ENCODE data around the gene IBTK.

The IBTK gene

DNA sequence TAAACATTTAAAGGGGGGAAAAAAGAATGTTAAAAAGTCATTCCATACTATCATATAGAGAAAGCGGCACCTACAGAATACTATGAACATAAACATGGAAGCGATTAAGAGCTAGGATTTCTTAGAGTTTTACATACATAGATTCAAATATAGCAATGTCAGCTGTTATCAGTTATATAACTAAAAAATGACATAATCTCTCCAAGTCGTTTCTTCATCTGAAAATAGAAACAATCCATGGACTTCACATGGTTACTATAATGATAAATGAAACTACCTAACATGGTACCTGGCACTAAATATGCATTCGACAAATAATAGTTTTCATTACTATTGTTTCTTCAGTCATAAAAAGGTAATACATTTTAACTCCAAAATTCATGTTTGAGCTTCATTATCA lies 3.7 kb downstream of the IBTK start:
- no peak overlapping the region for H3K4me2 ChIP-seq
- TF ChIP-seq, protein P1, sequence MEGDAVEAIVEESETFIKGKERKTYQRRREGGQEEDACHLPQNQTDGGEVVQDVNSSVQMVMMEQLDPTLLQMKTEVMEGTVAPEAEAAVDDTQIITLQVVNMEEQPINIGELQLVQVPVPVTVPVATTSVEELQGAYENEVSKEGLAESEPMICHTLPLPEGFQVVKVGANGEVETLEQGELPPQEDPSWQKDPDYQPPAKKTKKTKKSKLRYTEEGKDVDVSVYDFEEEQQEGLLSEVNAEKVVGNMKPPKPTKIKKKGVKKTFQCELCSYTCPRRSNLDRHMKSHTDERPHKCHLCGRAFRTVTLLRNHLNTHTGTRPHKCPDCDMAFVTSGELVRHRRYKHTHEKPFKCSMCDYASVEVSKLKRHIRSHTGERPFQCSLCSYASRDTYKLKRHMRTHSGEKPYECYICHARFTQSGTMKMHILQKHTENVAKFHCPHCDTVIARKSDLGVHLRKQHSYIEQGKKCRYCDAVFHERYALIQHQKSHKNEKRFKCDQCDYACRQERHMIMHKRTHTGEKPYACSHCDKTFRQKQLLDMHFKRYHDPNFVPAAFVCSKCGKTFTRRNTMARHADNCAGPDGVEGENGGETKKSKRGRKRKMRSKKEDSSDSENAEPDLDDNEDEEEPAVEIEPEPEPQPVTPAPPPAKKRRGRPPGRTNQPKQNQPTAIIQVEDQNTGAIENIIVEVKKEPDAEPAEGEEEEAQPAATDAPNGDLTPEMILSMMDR (conservative IDR thresholded peaks at IDR 0.05; ENCODE audit: low read depth, low read length) = no peak
- H3K27me3 ChIP-seq (ENCODE audit: insufficient read depth, low read depth) = no peaks in the 10 kb centered on the region
- H3K36me3 ChIP-seq (ENCODE audit: insufficient read depth) = no peaks in the 10 kb centered on the region
- H3K4me1 ChIP-seq (ENCODE audit: low read depth, poor library complexity, severe bottlenecking) = peaks cover 15% of the 10 kb centered on the region
- no peak overlapping the region for H3K4me3 ChIP-seq (IDR thresholded peaks at IDR 0.05; ENCODE audit: insufficient read depth, low read depth, low read length)
- no peak overlapping the region for H3K27ac ChIP-seq
- H3K9ac ChIP-seq = no peak overlapping the region
- no peaks in the 10 kb centered on the region for H4K20me1 ChIP-seq (ENCODE audit: insufficient read depth)
- peaks cover 14% of the 10 kb centered on the region; the same call in 1 of the 2 replicates for H3K79me2 ChIP-seq (ENCODE audit: insufficient read depth, low read depth)
- H2AFZ ChIP-seq (ENCODE audit: low read depth) = no peak overlapping the region

DNA sequence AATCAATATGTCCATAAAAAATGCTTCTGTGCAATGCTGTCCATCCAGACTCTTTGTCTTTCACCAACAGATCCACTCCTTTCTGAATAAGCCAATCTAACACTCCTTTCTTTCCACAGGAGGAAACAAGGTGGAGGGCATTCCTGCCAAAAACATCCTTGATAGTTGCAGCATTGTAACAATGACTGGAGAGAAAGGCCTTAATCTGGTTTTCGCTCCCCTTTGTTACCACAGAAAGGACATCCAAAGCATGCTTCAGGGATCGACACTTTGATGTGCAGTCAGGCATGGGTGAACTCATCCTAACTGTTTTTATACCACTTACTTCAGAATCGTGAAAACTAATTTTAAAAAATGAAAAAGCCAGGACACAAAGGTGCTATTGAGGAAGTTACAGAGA lies 7.4 kb downstream of the IBTK start:
- H3K36me3 ChIP-seq (ENCODE audit: insufficient read depth) = no peaks in the 10 kb centered on the region

DNA sequence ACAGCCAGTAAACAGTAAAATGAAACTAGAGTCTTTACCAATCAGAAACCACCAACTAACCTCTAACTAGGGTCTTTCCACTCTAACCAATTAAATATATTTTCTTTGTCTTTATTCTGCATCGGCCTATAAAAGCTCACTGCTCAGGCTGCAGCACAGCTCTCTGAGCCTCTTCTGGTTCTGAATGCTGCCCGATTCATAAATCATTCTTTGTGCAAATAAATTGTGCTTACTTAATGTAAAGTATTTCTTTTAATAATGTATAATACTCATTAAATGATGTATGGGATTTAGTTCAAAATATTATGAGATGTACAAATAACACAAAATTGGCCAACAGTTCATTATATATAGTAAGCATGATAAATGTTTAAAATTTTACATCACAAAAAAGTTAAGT lies 7.9 kb downstream of the IBTK start:
- no peak overlapping the region for H2AFZ ChIP-seq (ENCODE audit: low read depth)
- no peaks in the 10 kb centered on the region for H3K36me3 ChIP-seq (ENCODE audit: insufficient read depth)
- H3K4me3 ChIP-seq (IDR thresholded peaks at IDR 0.05; ENCODE audit: insufficient read depth, low read depth, low read length) = no peak overlapping the region
- no peaks in the 10 kb centered on the region for H3K27me3 ChIP-seq (ENCODE audit: insufficient read depth, low read depth)
- TF ChIP-seq, protein P1 (conservative IDR thresholded peaks at IDR 0.05; ENCODE audit: low read depth, low read length) = no peak
- no peaks in the 10 kb centered on the region for H4K20me1 ChIP-seq (ENCODE audit: insufficient read depth)
- H3K79me2 ChIP-seq (ENCODE audit: insufficient read depth, low read depth) = no peaks in the 10 kb centered on the region; the same call in 1 of the 2 replicates
- H3K4me1 ChIP-seq (ENCODE audit: low read depth, poor library complexity, severe bottlenecking) = peaks cover 16% of the 10 kb centered on the region
- no peak overlapping the region for H3K27ac ChIP-seq
- H3K4me2 ChIP-seq = no peak overlapping the region
- H3K9ac ChIP-seq = no peak overlapping the region

More for the DNA sequence above, 7.4 kb downstream of the IBTK start:
- H3K9ac ChIP-seq = no peak overlapping the region
- H3K4me2 ChIP-seq = no peak overlapping the region
- no peak overlapping the region for H3K4me3 ChIP-seq (IDR thresholded peaks at IDR 0.05; ENCODE audit: insufficient read depth, low read depth, low read length)
- H3K27ac ChIP-seq = no peak overlapping the region
- H3K79me2 ChIP-seq (ENCODE audit: insufficient read depth, low read depth) = no peaks in the 10 kb centered on the region; the same call in 1 of the 2 replicates
- peaks cover 16% of the 10 kb centered on the region for H3K4me1 ChIP-seq (ENCODE audit: low read depth, poor library complexity, severe bottlenecking)
- H3K27me3 ChIP-seq (ENCODE audit: insufficient read depth, low read depth) = no peaks in the 10 kb centered on the region
- H4K20me1 ChIP-seq (ENCODE audit: insufficient read depth) = no peaks in the 10 kb centered on the region
- H2AFZ ChIP-seq (ENCODE audit: low read depth) = no peak overlapping the region
- TF ChIP-seq, protein P1 (conservative IDR thresholded peaks at IDR 0.05; ENCODE audit: low read depth, low read length) = no peak

DNA sequence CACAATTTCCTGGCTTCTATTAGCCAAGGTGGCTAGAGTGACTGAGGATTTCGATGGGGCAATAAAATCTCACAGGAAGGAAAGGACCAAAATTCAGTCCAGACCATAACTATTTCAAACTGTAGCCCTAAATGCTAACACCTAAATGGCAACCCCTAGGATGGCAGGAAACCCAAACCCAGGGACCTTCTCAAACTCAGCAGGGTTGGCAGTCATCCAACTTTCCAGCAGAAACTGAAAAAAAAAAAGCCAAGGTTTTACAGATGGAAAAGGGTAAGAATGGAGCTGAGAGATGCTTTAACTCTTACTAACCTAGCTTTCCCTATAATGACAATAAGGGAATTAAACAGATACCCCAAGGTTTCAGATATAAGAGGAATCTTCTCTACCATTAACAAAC lies 10.5 kb downstream of the IBTK start:
- H3K27ac ChIP-seq = no peak overlapping the region
- no peak overlapping the region for H3K9ac ChIP-seq
- H2AFZ ChIP-seq (ENCODE audit: low read depth) = no peak overlapping the region
- H3K4me3 ChIP-seq (IDR thresholded peaks at IDR 0.05; ENCODE audit: insufficient read depth, low read depth, low read length) = no peak overlapping the region
- no peaks in the 10 kb centered on the region for H3K79me2 ChIP-seq (ENCODE audit: insufficient read depth, low read depth)
- no peaks in the 10 kb centered on the region for H4K20me1 ChIP-seq (ENCODE audit: insufficient read depth)
- H3K4me1 ChIP-seq (ENCODE audit: low read depth, poor library complexity, severe bottlenecking) = peaks cover 16% of the 10 kb centered on the region
- no peak overlapping the region for H3K4me2 ChIP-seq
- TF ChIP-seq, protein P1 (conservative IDR thresholded peaks at IDR 0.05; ENCODE audit: low read depth, low read length) = no peak
- no peaks in the 10 kb centered on the region for H3K27me3 ChIP-seq (ENCODE audit: insufficient read depth, low read depth)
- H3K36me3 ChIP-seq (ENCODE audit: insufficient read depth) = no peaks in the 10 kb centered on the region

All from KMS-11 (cell line).